GM18499 (cell line): ENCODE data around the gene PCGF2.

Experiments
- ATAC-seq: cut with Tn5 transposase; IDR thresholded peaks from one replicate; pipeline ENCODE4 v1.9.1; 2021; ENCODE audit warnings: moderate number of reproducible peaks; ENCODE audit not compliant: insufficient read depth, unreplicated experiment

The PCGF2 gene

GRCh38 chr17:38751808-38752307, 3.7 kb upstream of the PCGF2 start:
- ATAC-seq = no peak

GRCh38 chr17:38751144-38751807, 3.1 kb upstream of the PCGF2 start:
- no peak for ATAC-seq

- ATAC-seq = no peak
Observed at GRCh38 chr17:38750312-38751121, 2.4 kb upstream of the PCGF2 start.

- ATAC-seq = no peak
Observed at GRCh38 chr17:38750044-38750311, 1.8 kb upstream of the PCGF2 start.

GRCh38 chr17:38749223-38750043, 1.3 kb upstream of the PCGF2 start:
- ATAC-seq = no peak

- ATAC-seq = no peak
Observed at GRCh38 chr17:38748892-38749222, 721 bp upstream of the PCGF2 start.

GRCh38 chr17:38747463-38748148, 530 bp downstream of the PCGF2 start:
- ATAC-seq = no peak

GRCh38 chr17:38746849-38747462, 1.2 kb downstream of the PCGF2 start:
- no peak for ATAC-seq

- no peak for ATAC-seq
Observed at GRCh38 chr17:38746004-38746848, 1.9 kb downstream of the PCGF2 start.

GRCh38 chr17:38745545-38745944, 2.6 kb downstream of the PCGF2 start:
- no peak for ATAC-seq

GRCh38 chr17:38743556-38744171, 4.5 kb downstream of the PCGF2 start:
- no peak for ATAC-seq

- no peak for ATAC-seq
Observed at GRCh38 chr17:38742411-38743308, 5.5 kb downstream of the PCGF2 start.

- no peak for ATAC-seq
Observed at GRCh38 chr17:38741921-38742410, 6.2 kb downstream of the PCGF2 start.

GRCh38 chr17:38741461-38741860, 6.7 kb downstream of the PCGF2 start:
- no peak for ATAC-seq

GRCh38 chr17:38740806-38741205, 7.3 kb downstream of the PCGF2 start:
- ATAC-seq = no peak

- no peak for ATAC-seq
Observed at GRCh38 chr17:38740044-38740443, 8.1 kb downstream of the PCGF2 start.

- ATAC-seq = no peak
Observed at GRCh38 chr17:38739305-38739704, 8.8 kb downstream of the PCGF2 start.

GRCh38 chr17:38738686-38739085, 9.4 kb downstream of the PCGF2 start:
- ATAC-seq = no peak
